GM19043 (cell line): ENCODE measurements around the gene UMODL1.

Experiments
- ATAC-seq: cut with Tn5 transposase; IDR thresholded peaks from one replicate; pipeline ENCODE4 v1.9.1; 2021; ENCODE audit warnings: low read depth; ENCODE audit not compliant: unreplicated experiment

The UMODL1 gene

GRCh38 chr21:42071146-42071737 lies at the start of gene UMODL1:
Gene UMODL1 (plus strand): TSS chr21:42071317. CDS start chr21:42071317, 0 bp downstream.
- no peak for ATAC-seq

- ATAC-seq: no peak
Observed at GRCh38 chr21:42021371-42022090, 49.6 kb upstream of the UMODL1 start.

- no peak for ATAC-seq
Observed at GRCh38 chr21:42022091-42022430, 49.1 kb upstream of the UMODL1 start.

DNA sequence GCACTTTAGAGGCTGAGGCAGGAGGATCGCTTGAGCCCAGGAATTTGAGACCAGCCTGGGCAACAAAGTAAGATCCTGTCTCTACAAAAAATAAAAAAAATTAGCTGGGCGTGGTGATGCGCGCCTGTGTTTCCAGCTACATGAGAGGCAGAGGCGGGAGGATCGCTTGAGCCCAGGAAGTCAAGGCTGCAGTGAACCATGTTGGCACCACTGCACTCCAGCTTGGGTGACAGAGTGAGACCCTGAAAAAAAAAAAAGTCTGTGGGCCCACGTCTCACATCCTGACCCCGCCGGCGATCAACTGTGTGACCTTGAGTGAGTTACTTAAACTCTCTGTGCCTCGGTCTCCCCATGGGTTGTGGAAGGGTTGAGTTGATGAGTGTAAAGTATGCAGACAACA lies 48.2 kb upstream of the UMODL1 start:
- ATAC-seq: no peak

GRCh38 chr21:42025376-42026081 lies 45.6 kb upstream of the UMODL1 start:
- no peak for ATAC-seq

DNA sequence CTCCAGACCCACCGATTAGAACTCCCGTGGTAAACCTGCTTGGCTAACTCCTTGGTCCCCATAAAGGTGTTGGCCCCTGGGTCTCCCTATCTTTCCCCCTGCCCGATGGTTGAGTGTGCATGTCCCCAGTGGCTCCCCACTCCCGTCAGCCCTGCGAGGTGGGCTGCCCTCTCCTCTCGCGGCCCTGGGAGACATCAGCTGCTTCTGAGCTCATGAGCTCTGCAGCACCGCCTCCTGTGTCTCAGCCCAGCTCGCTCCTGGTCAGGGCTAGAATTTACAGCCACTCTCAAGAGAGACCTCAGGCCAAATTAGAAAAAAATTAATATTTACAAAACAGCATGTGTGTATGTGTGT lies 45.1 kb upstream of the UMODL1 start:
- no peak for ATAC-seq

DNA sequence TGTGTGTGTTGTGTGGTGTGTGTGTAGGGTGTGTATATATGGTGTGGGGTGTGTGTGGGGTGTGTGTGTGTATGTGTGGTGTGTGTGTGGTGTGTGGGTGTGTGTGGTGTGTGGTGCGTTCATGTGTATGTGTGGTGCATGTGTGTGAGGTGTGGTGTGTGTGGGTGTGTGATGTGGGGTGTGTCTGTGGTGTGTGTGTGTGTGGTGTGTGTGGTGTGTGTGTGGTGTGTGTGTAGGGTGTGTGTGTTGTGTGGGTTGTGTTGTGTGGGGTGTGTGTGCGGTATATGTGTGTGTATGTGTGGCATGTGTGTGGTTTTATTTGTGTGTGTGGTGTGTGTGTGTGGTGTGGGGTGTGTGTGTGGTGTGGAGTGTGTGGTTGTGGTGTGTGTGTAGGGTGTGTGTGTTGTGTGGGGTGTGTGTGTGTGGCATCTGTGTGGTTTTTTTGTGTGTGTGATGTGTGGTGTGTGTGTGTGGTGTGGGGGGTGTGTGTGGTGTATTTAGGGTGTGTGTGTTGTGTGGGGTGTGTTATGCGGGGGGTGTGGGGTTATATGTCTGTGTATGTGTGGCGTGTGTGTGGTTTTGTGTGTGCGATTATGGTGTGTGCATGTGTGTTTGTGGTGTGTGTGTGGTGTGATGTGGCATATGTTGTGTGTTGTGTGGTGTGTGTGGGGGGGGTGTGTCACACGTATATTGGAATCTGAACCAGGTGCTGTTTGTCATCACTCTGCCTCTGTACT lies 43.9 kb upstream of the UMODL1 start:
- ATAC-seq: no peak

DNA sequence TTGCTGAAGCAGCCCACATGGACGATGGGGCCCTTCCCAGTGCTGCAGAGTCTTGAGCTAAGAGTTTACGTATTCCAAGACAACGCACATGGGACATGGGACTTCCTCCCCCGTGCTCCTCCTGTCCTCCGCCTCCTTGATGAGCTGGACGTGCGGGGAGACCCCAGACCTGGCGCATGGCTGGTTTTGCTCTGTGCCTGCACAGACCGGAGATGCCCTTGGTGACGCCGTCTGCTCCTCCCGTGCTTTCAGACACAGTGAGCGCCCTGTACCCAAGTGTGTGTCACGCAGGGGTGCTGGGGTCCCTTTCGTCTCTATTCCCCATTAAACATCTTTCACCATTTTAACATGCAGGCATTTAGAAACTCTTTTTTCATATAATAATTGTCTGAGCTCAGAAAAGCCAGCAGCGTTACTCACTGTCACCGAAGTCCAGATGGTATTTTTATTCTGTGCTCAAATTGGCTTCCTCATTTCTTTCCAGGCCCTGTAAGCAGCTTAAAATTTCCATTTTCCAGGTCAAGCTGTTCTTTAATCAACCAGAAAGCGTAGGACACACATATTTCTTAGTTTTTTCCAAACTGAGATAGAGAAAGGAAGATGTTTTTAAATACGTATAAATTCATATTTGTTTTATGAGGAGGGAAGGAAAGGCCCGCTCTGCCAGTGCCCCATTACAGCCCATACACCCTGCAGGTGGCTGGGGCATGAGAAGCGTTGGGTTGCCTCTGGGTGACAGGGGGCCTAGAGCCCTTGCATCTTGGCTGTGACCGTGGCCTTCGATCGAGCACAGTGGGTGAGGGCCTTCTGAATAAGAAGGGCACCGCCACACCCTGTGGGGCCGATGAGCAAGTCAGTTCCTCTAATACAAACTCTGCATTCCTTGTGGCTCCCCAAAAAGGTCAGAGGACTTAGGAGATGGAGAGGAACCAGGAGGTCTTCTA lies 43.0 kb upstream of the UMODL1 start:
- no peak for ATAC-seq

GRCh38 chr21:42028766-42029425 lies 42.2 kb upstream of the UMODL1 start:
- ATAC-seq: no peak

- no peak for ATAC-seq
Observed at GRCh38 chr21:42030311-42030710, 40.8 kb upstream of the UMODL1 start.

GRCh38 chr21:42031241-42031640 lies 39.9 kb upstream of the UMODL1 start:
- no peak for ATAC-seq

DNA sequence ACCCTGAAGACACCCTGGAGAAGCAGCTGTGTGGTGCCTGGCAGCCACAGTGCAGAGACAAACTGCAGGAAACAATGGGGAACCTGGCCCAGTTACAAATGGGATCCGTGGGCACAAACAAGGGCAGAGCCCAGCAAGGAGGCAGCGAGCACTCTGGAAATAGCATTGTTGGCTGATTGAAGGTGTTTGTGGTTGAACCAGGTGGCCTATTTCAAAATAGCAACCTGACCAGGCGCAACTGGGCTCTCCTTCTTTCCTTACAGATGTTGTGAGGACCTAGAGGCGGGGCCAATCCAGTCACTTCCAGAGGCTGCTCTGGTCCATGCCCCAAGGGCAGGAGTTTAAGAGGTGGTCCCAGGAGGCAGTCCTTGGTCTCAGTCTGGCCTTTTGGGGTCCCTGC lies 39.3 kb upstream of the UMODL1 start:
- ATAC-seq: no peak

GRCh38 chr21:42032266-42032665 lies 38.9 kb upstream of the UMODL1 start:
- no peak for ATAC-seq

DNA sequence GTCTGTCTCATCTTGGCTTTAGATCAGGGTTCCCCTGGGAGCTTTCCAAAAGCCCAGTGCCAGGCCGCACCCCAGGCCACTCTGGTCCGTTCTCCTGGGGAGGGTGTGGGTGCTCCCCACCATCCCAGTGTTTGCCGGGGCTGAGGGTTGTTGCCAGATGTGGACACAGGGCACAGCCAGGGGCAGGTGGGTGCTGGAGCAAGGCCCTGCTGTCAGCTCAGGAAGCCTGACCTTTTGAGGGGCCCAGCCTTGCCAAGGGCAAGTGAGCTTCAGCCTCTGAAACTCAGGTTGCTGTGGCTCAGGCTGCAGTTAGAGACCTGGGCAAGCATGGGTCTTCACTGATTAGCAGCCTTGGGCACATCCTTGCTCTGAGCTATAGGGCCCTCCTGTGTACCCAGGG lies 38.1 kb upstream of the UMODL1 start:
- no peak for ATAC-seq

DNA sequence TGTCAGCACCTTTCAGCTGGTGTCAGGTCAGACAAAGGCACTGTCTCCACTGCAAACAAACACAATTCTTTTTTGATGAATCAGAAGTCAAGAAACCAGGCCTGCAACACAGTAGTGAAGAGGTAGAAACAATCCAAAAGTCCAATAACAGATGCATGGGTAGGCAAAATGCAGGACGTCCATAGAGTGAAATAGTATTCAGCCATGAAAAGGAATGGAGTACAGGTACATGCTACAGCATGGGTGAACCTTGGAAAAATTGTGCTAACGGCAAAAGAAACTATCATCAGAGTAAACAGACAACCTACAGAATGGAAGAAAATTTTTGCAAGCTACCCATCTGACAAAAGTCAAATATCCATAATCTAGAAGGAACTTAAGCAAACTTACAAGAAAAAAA lies 34.8 kb upstream of the UMODL1 start:
- no peak for ATAC-seq

DNA sequence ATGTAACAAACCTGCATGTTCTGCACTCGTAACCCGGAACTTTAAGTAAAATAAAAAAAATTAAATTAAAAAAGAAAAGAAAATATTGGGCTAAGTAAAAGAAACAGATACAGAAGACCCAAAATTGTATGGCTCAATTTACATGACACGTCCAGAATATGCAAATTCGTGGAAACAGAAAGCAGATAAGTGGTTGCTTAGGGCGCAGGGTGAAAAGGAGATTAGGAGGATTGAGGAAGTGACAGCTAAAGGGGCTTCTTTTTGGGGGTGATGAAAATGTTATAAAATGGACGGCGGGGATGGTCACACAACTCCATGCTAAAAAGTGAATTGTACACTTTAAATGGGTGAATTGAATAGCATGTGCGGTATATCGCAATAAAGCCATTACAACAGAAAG lies 33.6 kb upstream of the UMODL1 start:
- ATAC-seq: no peak

- ATAC-seq: no peak
Observed at GRCh38 chr21:42037943-42038342, 33.2 kb upstream of the UMODL1 start.

DNA sequence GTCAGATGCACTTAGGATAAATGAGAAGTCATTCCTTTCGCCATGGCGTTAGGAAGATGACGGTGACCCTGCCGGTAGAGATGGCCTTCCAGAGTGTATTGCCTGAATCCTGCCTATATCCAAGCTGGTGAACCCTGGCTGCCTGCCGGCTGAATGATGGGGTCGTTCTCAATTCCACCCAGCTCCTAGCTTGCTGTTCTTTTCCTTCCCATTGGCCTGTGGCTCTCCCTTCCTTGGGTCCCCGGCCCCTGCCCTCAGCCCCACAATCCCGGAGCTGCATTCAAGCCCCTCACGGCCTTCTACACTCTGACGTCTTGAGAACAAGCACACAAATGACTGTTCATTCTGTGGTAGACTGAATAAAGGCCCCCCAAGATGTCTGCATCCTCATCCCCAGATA lies 32.7 kb upstream of the UMODL1 start:
- ATAC-seq: no peak

- no peak for ATAC-seq
Observed at GRCh38 chr21:42038826-42039425, 32.2 kb upstream of the UMODL1 start.
